HG03025 (cell line): Measurements from ENCODE around the gene KRTAP10-12.
"Not testable (repeated sequence)": the region's sequence is repeated elsewhere in the genome, so short reads cannot be mapped to it uniquely, and the experiment has no call there.

Source experiments
- ATAC-seq: cut with Tn5 transposase; IDR thresholded peaks from one replicate; pipeline ENCODE4 v1.9.1; 2021; ENCODE audit warnings: mild to moderate bottlenecking, moderate library complexity; ENCODE audit not compliant: unreplicated experiment, low FRiP score

KRTAP10-12 gene

GRCh38 chr21:44667612-44668011 is 29.4 kb upstream of the KRTAP10-12 start:
- no peak for ATAC-seq

- no peak for ATAC-seq
Observed at GRCh38 chr21:44670642-44671432, 26.1 kb upstream of the KRTAP10-12 start.

- ATAC-seq = no peak
Observed at GRCh38 chr21:44671911-44672310, 25.1 kb upstream of the KRTAP10-12 start.

GRCh38 chr21:44677881-44678280 is 19.1 kb upstream of the KRTAP10-12 start:
- ATAC-seq = no peak

- no peak for ATAC-seq
Observed at GRCh38 chr21:44681152-44681551, 15.8 kb upstream of the KRTAP10-12 start.

GRCh38 chr21:44681861-44682579 is 15.0 kb upstream of the KRTAP10-12 start, which contains the start of gene KRTAP12-1:
KRTAP12-1 (minus strand) TSS chr21:44682163; CDS start chr21:44682123, 40 bp downstream.
- no peak for ATAC-seq

- no peak for ATAC-seq
Observed at GRCh38 chr21:44682580-44683151, 14.3 kb upstream of the KRTAP10-12 start.

- no peak for ATAC-seq
Observed at GRCh38 chr21:44684077-44684476, 12.9 kb upstream of the KRTAP10-12 start.

- no peak for ATAC-seq
Observed at GRCh38 chr21:44684483-44684882, 12.5 kb upstream of the KRTAP10-12 start.

- not testable (repeated sequence) for ATAC-seq
Observed at GRCh38 chr21:44685050-44685449, 11.9 kb upstream of the KRTAP10-12 start.

GRCh38 chr21:44686000-44686781 is 10.8 kb upstream of the KRTAP10-12 start:
- ATAC-seq = no peak

- ATAC-seq = no peak
Observed at GRCh38 chr21:44686843-44687561, 10.0 kb upstream of the KRTAP10-12 start.

GRCh38 chr21:44687671-44688070 is 9.3 kb upstream of the KRTAP10-12 start:
- no peak for ATAC-seq

GRCh38 chr21:44689740-44690139 is 7.2 kb upstream of the KRTAP10-12 start:
- not testable (repeated sequence) for ATAC-seq

- no peak for ATAC-seq
Observed at GRCh38 chr21:44691686-44692085, 5.3 kb upstream of the KRTAP10-12 start.

GRCh38 chr21:44692798-44693512 is 4.0 kb upstream of the KRTAP10-12 start:
- no peak for ATAC-seq

- no peak for ATAC-seq
Observed at GRCh38 chr21:44694776-44695175, 2.2 kb upstream of the KRTAP10-12 start.

- ATAC-seq = no peak
Observed at GRCh38 chr21:44695184-44695583, 1.8 kb upstream of the KRTAP10-12 start.

- no peak for ATAC-seq
Observed at GRCh38 chr21:44695641-44696040, 1.3 kb upstream of the KRTAP10-12 start.
